ENCODE measurements around the gene KRTAP10-6.
"Not testable (repeated sequence)": the region's sequence is repeated elsewhere in the genome, so short reads cannot be mapped to it uniquely, and the experiment has no call there.

Gene KRTAP10-6

GRCh38 chr21:44636209-44637017, 44.1 kb upstream of the KRTAP10-6 start:
- no peak for DNase-seq (ENCODE audit: low read depth)
- no peak overlapping the region for H3K4me3 ChIP-seq (ENCODE audit: low read depth, low read length)
- TF ChIP-seq CTCF (IDR thresholded peaks at IDR 0.05; ENCODE audit: low read depth, low read length, missing control alignments): no peak

- TF ChIP-seq CTCF (IDR thresholded peaks at IDR 0.05; ENCODE audit: low read depth, low read length, missing control alignments): no peak
- no peak for DNase-seq (ENCODE audit: low read depth)
- H3K4me3 ChIP-seq (ENCODE audit: low read depth, low read length): no peak overlapping the region
These were observed 39.8 kb upstream of the KRTAP10-6 start for GRCh38 chr21:44632067-44632466.

GRCh38 chr21:44630440-44630839, 38.1 kb upstream of the KRTAP10-6 start:
- H3K4me3 ChIP-seq (ENCODE audit: low read depth, low read length): no peak overlapping the region
- no peak for TF ChIP-seq CTCF (IDR thresholded peaks at IDR 0.05; ENCODE audit: low read depth, low read length, missing control alignments)
- no peak for DNase-seq (ENCODE audit: low read depth)

GRCh38 chr21:44628707-44629391, 36.5 kb upstream of the KRTAP10-6 start:
- no peak for TF ChIP-seq CTCF (IDR thresholded peaks at IDR 0.05; ENCODE audit: low read depth, low read length, missing control alignments)
- DNase-seq (ENCODE audit: low read depth): no peak
- no peak overlapping the region for H3K4me3 ChIP-seq (ENCODE audit: low read depth, low read length)

GRCh38 chr21:44627831-44628233, 35.5 kb upstream of the KRTAP10-6 start:
- H3K4me3 ChIP-seq (ENCODE audit: low read depth, low read length); DNase-seq (ENCODE audit: low read depth): not testable (repeated sequence)

- DNase-seq (ENCODE audit: low read depth); H3K4me3 ChIP-seq (ENCODE audit: low read depth, low read length): not testable (repeated sequence)
These were observed 35.0 kb upstream of the KRTAP10-6 start for GRCh38 chr21:44627181-44627822.

GRCh38 chr21:44626673-44627143, 34.4 kb upstream of the KRTAP10-6 start, which contains the start of gene KRTAP10-9:
KRTAP10-9 (plus strand) TSS chr21:44627093; CDS start chr21:44627172, 79 bp downstream.
- DNase-seq (ENCODE audit: low read depth): no peak
- no peak for TF ChIP-seq CTCF (IDR thresholded peaks at IDR 0.05; ENCODE audit: low read depth, low read length, missing control alignments)
- no peak within 1 kb of the TSS for H3K4me3 ChIP-seq (ENCODE audit: low read depth, low read length)

Measured in GM12864 (cell line).